Fibroblast of mammary gland (primary cell): ENCODE data around the gene GPBAR1.

ENCODE experiments used
- DNase-seq: peaks from one replicate; pipeline ENCODE4 v3.0.0-alpha.2; 2010; ENCODE audit warnings: low read depth
- H3K4me3 ChIP-seq: 2 replicates; pipeline ENCODE4 v1.5.1; 2011; ENCODE audit warnings: low read depth, mild to moderate bottlenecking, low read length, moderate library complexity; ENCODE audit not compliant: control insufficient read depth
- CTCF ChIP-seq: conservative IDR thresholded peaks from 2 replicates; pipeline ENCODE4 v1.5.1; 2011; ENCODE audit warnings: low read depth, low read length, inconsistent platforms; ENCODE audit not compliant: control insufficient read depth, insufficient read depth

The GPBAR1 gene

DNA sequence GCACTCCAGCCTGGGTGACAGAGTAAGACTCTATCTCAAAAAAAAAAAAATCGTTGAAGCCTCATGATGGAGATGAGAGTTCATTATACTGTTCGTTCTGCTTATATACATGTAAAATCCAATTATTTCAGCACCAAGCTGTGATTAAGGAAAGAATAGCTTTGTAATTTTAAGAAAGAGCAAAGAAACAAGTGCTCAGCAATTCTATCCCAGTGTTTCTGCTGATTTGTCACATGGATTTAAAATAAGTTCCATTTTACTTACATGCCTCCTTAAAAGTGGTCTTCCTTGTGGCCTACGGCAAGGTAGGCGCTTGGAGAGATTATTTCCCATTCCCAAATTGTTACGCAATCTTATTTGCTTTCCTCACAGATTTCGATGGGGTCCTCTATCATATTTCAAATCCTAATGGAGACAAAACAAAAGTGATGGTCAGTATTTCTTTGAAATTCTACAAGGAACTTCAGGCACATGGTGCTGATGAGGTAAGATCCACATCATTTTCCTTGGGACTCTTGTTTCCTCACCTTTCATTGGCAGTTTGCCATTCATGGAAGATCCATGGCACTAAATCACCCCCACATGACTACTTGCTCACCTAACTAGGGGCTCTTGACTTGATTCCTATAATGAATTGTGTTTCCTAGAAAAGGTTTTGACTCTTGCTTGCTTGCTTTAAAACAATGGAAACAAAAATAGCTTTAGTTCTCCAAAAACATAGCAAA lies 32.3 kb upstream of the GPBAR1 start:
- no peak for TF ChIP-seq CTCF
- peak; percentile 33 for DNase-seq
- no peak overlapping the region for H3K4me3 ChIP-seq

GRCh38 chr2:218229239-218229638 lies 31.6 kb upstream of the GPBAR1 start:
- peak; percentile 74 for DNase-seq
- H3K4me3 ChIP-seq, result no peak overlapping the region
- no peak for TF ChIP-seq CTCF

DNA sequence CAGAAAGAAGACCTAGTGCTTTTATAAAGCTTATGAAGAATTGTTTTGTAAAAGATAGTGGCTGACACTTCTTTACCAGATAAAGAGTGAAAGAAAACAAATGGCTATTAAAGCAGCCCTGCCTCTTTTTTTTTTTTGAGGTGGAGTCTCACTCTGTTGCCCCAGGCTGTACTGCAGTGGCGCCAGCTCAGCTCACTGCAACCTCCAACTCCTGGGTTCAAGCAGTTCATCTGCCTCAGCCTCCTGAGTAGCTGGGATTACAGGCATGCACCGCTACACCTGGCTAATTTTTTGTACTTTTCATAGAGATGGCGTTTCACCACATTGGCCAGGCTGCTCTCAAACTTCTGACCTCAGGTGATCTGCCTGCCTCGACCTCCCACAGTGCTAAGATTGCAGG lies 31.0 kb upstream of the GPBAR1 start:
- no peak for TF ChIP-seq CTCF
- DNase-seq, result no peak
- H3K4me3 ChIP-seq, result no peak overlapping the region

DNA sequence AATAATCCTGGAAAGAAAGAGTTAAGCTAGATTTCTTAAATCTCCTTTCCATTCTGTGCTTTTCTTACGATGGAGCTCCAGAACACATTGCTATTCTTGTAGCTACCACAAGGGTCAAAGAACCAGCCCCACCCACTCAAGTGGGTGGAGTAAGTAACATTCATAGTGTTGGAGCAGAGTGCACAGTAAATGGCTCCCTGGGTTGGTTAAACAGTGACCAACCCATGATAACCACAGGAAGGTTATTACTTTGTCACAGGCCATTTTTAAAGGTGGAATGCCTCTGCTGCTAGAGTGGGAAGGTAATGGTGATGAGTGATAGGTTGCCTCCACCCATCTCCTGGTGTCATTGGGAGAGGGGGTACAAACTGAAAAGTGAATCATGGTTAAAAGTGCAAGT lies 29.9 kb upstream of the GPBAR1 start:
- H3K4me3 ChIP-seq, result no peak overlapping the region
- peak; percentile 39 for TF ChIP-seq CTCF
- DNase-seq, result peak; percentile 49

DNA sequence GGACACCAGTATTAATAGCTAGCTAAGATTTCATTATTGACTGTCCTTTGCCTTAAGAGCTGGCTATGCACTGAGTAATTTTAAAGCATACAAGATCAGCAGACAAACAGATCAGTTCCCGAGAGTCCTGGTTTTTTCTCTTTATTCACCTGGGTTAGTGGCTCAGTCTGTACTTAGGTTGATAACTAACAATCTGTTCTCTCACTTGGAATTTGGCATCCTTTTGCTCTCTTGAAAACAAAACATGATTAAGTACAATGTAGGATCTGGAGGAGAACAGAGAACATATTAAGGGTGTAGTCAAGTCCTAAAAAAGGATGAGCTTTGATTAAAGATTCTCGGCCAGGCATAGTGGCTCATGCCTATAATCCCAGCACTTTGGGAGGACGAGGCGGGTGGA lies 27.3 kb upstream of the GPBAR1 start:
- TF ChIP-seq CTCF, result no peak
- no peak overlapping the region for H3K4me3 ChIP-seq
- no peak for DNase-seq

DNA sequence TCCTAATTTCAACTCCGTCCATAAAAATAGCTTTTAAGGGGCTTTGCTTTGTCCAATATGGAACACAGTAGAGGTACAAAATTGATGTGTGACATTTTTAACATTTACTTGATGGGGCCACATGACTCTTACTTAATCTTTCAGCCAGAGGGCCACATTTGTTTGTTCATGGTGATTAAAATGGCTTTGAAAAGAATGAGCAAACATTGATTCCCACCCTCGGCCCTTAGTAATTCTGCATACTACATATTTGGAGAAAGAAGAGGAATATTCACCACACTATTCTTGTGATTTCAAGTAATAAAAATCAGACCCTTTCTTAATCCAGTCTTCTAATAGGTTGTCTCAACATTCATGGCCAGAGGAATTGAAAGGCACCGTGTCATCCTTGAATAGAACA lies 26.3 kb upstream of the GPBAR1 start:
- TF ChIP-seq CTCF, result no peak
- no peak overlapping the region for H3K4me3 ChIP-seq
- DNase-seq, result no peak

DNA sequence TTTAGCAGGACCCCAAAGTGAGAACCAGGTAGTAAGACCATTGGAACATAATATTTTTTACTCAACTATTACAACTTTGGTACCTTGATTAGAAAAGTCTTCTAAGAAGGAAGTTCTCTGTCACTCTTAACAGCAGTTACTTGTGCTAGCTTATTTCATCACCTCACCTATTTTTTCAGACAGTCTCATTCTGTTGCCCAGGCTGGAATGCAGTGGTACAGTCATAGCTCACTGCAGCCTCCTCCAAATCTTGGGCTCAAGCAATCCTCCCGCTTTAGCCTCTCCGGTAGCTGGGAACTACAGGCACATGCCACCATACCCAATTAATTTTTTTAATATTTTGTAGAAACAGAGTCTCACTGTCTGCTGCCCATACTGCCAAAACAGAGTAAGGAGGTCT lies 25.8 kb upstream of the GPBAR1 start:
- no peak for DNase-seq
- TF ChIP-seq CTCF, result no peak
- H3K4me3 ChIP-seq, result no peak overlapping the region
